EL (cell line): Measurements from ENCODE around the gene C10orf67.
"Not testable (repeated sequence)": the region's sequence is repeated elsewhere in the genome, so short reads cannot be mapped to it uniquely, and the experiment has no call there.

Source experiments
- DNase-seq: peaks from one replicate; pipeline ENCODE4 v3.0.0-alpha.2; 2016

The C10orf67 gene

GRCh38 chr10:23322082-23322481, 22.5 kb downstream of the C10orf67 start:
- no peak for DNase-seq

GRCh38 chr10:23319835-23320234, 24.8 kb downstream of the C10orf67 start:
- no peak for DNase-seq

GRCh38 chr10:23318359-23318758, 26.2 kb downstream of the C10orf67 start:
- DNase-seq: no peak

- no peak for DNase-seq
Measured at GRCh38 chr10:23317416-23317815, 27.2 kb downstream of the C10orf67 start.

GRCh38 chr10:23316406-23316805, 28.2 kb downstream of the C10orf67 start:
- no peak for DNase-seq

GRCh38 chr10:23315966-23316365, 28.6 kb downstream of the C10orf67 start:
- DNase-seq: no peak

- DNase-seq: peak; percentile 81
Measured at GRCh38 chr10:23314835-23315239, 29.8 kb downstream of the C10orf67 start.

- DNase-seq: no peak
Measured at GRCh38 chr10:23311034-23311433, 33.6 kb downstream of the C10orf67 start.

- DNase-seq: peak; percentile 24
Measured at GRCh38 chr10:23310404-23310803, 34.2 kb downstream of the C10orf67 start.

- DNase-seq: not testable (repeated sequence)
Measured at GRCh38 chr10:23299961-23300360, 44.6 kb downstream of the C10orf67 start.

GRCh38 chr10:23294638-23295247, 49.9 kb downstream of the C10orf67 start:
- peak; percentile 12 for DNase-seq

GRCh38 chr10:23293973-23294590, 50.5 kb downstream of the C10orf67 start:
- DNase-seq: no peak

- peak; percentile 39 for DNase-seq
Measured at GRCh38 chr10:23293145-23293724, 51.4 kb downstream of the C10orf67 start.

GRCh38 chr10:23291551-23292334, 52.9 kb downstream of the C10orf67 start:
- DNase-seq: no peak

- DNase-seq: no peak
Measured at GRCh38 chr10:23284674-23285335, 59.8 kb downstream of the C10orf67 start.

- DNase-seq: no peak
Measured at GRCh38 chr10:23284155-23284554, 60.4 kb downstream of the C10orf67 start.

GRCh38 chr10:23283680-23284079, 60.9 kb downstream of the C10orf67 start:
- DNase-seq: no peak

GRCh38 chr10:23281044-23281433, 63.6 kb downstream of the C10orf67 start:
- DNase-seq: no peak

- DNase-seq: no peak
Measured at GRCh38 chr10:23280419-23281043, 64.1 kb downstream of the C10orf67 start.

GRCh38 chr10:23275355-23275754, 69.2 kb downstream of the C10orf67 start:
- no peak for DNase-seq

- DNase-seq: not testable (repeated sequence)
Measured at GRCh38 chr10:23274179-23274578, 70.4 kb downstream of the C10orf67 start.

- DNase-seq: no peak
Measured at GRCh38 chr10:23270531-23270930, 74.1 kb downstream of the C10orf67 start.
